AG04450 (cell line): ENCODE measurements around the gene LNX2. TPM values are rescaled to one million over a fixed set of nuclear protein-coding genes. Genes with fewer than 3 reads are reported as not detected.

ENCODE experiments used
- CTCF ChIA-PET: fragments of 300-600, 350-600 bp; formaldehyde crosslinking; extraction: SDS; loops from one replicate; lab custom pipeline; 2022; ENCODE audit warnings: antibody characterized with exemption, inconsistent platforms; lab: Charles Lee
- POLR2A ChIA-PET: fragments of 350-600 bp; formaldehyde crosslinking; extraction: SDS; loops from one replicate; lab custom pipeline; 2021; ENCODE audit warnings: antibody characterized with exemption, inconsistent platforms; lab: Yijun Ruan, JAX
- DNase-seq: peaks from one replicate; pipeline ENCODE4 v3.0.0-alpha.2; 2011; ENCODE audit warnings: low read depth, low spot score
- H3K27ac ChIP-seq: one replicate; pipeline ENCODE4 v1.5.1; 2012; ENCODE audit warnings: low read depth, low read length, control low read depth
- H3K27me3 ChIP-seq: one replicate; pipeline ENCODE4 v1.6.0; 2012; ENCODE audit warnings: low read length; ENCODE audit not compliant: control insufficient read depth, insufficient read depth
- H3K4me3 ChIP-seq: 2 replicates; pipeline ENCODE4 v1.5.1; 2011; ENCODE audit warnings: mild to moderate bottlenecking, low read depth, low read length, control low read depth
- H3K9me3 ChIP-seq: 2 replicates; pipeline ENCODE4 v1.5.1; 2012; ENCODE audit warnings: low read length; ENCODE audit not compliant: control insufficient read depth, insufficient read depth
- polyA plus RNA-seq: library from polyadenylated mRNA; depleted of rRNA; stranded (reverse); fragments of >200 nt; gene quantifications from 2 replicates; pipeline ENCODE4 v1.2.3, GENCODE V29; 2011
- TF ChIP-seq, protein P1 (sequence below): IDR thresholded peaks from 2 replicates; pipeline ENCODE4 v1.5.1; 2011; ENCODE audit warnings: low read depth, low read length, control low read depth, inconsistent platforms

The LNX2 gene
- polyA plus RNA-seq, 1 experiment: 6.9 TPM

DNA sequence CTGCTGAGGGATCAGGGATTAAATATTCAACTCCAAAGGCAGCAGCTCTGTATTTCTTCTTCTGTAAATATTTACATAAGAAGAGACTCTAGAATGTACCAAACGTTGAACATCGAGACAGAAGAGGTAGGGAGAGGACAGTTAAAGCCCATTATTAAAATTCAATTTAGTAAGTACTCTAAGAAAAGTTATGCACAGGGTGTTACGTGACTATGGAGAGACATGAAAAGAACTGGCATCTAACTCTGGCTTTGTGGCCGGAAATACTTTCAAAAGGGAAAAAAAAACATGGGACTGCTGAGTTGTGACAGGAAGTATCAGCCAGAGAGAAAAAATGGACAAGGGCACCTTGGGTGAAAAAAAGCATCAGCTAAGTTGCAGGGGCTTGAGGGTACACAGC is 36.7 kb downstream of the LNX2 start:
- no peaks in the 10 kb centered on the region for H3K9me3 ChIP-seq
- no peak overlapping the region for H3K27ac ChIP-seq
- CTCF ChIA-PET: interaction anchor here (0.6 kb wide), 1 partner anchor 96 kb away, joined by 4 read pairs; no protein-coding TSS in a partner anchor
- H3K27me3 ChIP-seq: no peaks in the 10 kb centered on the region
- no peak overlapping the region for H3K4me3 ChIP-seq
- TF ChIP-seq, protein P1, sequence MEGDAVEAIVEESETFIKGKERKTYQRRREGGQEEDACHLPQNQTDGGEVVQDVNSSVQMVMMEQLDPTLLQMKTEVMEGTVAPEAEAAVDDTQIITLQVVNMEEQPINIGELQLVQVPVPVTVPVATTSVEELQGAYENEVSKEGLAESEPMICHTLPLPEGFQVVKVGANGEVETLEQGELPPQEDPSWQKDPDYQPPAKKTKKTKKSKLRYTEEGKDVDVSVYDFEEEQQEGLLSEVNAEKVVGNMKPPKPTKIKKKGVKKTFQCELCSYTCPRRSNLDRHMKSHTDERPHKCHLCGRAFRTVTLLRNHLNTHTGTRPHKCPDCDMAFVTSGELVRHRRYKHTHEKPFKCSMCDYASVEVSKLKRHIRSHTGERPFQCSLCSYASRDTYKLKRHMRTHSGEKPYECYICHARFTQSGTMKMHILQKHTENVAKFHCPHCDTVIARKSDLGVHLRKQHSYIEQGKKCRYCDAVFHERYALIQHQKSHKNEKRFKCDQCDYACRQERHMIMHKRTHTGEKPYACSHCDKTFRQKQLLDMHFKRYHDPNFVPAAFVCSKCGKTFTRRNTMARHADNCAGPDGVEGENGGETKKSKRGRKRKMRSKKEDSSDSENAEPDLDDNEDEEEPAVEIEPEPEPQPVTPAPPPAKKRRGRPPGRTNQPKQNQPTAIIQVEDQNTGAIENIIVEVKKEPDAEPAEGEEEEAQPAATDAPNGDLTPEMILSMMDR: no peak
- no peak for DNase-seq
- POLR2A ChIA-PET: no interaction called here

DNA sequence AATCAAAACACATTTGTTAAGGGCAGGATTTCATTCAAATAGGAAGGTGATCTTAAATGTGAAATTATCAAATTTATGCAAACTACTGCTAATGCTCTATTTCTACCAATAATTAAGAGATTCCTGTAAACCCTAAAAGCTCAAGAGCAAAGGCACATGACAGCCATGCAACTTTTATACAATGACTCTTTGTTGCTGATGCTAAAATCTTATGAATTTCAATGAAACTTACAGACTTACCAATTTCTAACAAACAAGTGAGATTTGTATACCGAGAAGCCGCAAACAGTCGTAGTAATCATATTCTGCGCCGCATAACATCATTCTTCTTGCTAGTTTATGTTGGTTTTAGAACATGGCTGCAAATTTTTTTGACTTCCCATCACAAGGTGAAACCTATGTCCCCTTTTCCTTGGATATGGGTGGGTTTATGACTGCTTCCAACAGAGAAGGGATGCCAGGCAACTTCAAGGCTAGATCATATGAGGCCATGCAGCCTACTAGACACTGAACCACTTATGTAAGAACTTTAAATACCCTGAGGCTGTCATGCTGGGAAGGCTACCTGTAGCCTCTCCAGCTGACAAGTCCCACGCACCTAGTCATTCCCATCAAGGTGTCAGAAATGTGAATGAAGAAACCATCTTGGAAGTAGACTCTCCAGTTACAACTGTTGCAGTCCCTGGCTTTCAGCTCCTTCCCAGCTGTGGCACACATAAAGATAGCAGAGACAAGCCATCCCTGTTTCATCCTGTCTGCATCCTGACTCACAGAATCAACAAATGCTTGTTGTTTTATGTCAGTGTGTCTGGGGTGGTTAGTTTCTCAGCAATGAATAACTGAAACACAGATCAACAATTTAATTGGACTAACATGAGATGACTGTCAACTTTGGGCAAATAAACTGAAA is 42.0 kb downstream of the LNX2 start:
- no peak overlapping the region for H3K27ac ChIP-seq
- no peaks in the 10 kb centered on the region for H3K9me3 ChIP-seq
- ChIA-PET CTCF (no interaction called here), POLR2A (no interaction called here)
- H3K4me3 ChIP-seq: no peak overlapping the region
- no peak for DNase-seq
- H3K27me3 ChIP-seq: no peaks in the 10 kb centered on the region
- TF ChIP-seq, protein P1: no peak

DNA sequence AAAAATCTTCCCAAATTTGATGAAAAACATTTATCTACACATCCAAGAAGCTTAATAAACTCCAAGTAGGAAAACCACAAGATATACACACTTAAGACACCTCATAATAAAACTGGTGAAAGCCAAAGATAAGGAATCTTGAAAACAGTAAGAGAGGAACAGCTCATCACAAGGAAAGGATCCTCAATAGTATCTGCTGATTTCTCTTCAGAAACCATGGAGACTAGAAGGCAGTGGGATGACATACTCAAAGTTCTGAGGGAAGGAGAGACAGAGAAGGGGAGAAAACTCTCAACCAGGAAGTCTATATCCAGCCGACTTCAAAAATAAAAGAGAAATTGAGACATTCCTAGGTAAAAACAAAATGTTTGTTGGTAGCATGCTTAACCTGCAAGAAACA is 45.7 kb downstream of the LNX2 start:
- TF ChIP-seq, protein P1: no peak
- no peak for DNase-seq
- no peaks in the 10 kb centered on the region for H3K27me3 ChIP-seq
- H3K9me3 ChIP-seq: no peaks in the 10 kb centered on the region
- CTCF ChIA-PET: interaction anchor here (2.0 to 2.4 kb wide), 2 partner anchors 200 to 252 kb away, joined by 5 to 10 read pairs; no protein-coding TSS in a partner anchor
- H3K27ac ChIP-seq: no peak overlapping the region
- no peak overlapping the region for H3K4me3 ChIP-seq
- POLR2A ChIA-PET: no interaction called here

DNA sequence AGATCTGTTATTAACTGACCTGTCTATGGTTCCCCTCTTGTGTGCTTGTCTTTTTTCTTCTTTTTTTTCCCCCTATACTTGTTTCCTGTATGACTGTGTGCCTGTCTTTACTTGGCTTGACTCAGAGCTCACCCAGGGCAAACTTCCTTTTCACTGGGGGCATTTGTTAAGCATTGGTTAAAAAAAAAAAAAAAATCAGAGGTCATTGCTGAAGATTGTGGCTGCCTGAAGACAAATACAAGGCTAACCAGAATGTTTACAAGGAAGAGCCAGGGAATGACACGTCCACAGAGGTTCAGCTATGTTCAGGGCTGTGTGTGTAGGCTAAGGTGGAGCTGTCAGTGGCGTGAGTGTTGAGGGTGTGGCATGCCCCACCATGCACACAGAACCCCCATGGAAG is 47.1 kb downstream of the LNX2 start:
- POLR2A ChIA-PET: interaction anchor here (0.9 to 1.0 kb wide), 2 partner anchors 47 kb away, joined by 3 read pairs; partner anchors contain the start of gene LNX2
- H3K27ac ChIP-seq: peak overlapping the region; percentile 25
- CTCF ChIA-PET: interaction anchor here (0.6 to 2.4 kb wide), 5 partner anchors 33 to 257 kb away, joined by 3 to 10 read pairs (median 3); no protein-coding TSS in a partner anchor
- H3K9me3 ChIP-seq: no peaks in the 10 kb centered on the region
- DNase-seq: peak; percentile 15
- H3K4me3 ChIP-seq: no peak overlapping the region
- TF ChIP-seq, protein P1: no peak
- H3K27me3 ChIP-seq: no peaks in the 10 kb centered on the region
